ENCODE results near the gene SHB. TPM values are rescaled to one million over a fixed set of nuclear protein-coding genes. Genes with fewer than 3 reads are reported as not detected.
A peak's percentile ranks its signal among the peaks of the same experiment; 100 is the strongest.

Gene SHB
- total and polyA plus RNA-seq, 2 of the 13 experiments (the other 11 are each of a cell fraction or from before 2014, with no cell fraction given) = 19.4 to 20.7 TPM

DNA sequence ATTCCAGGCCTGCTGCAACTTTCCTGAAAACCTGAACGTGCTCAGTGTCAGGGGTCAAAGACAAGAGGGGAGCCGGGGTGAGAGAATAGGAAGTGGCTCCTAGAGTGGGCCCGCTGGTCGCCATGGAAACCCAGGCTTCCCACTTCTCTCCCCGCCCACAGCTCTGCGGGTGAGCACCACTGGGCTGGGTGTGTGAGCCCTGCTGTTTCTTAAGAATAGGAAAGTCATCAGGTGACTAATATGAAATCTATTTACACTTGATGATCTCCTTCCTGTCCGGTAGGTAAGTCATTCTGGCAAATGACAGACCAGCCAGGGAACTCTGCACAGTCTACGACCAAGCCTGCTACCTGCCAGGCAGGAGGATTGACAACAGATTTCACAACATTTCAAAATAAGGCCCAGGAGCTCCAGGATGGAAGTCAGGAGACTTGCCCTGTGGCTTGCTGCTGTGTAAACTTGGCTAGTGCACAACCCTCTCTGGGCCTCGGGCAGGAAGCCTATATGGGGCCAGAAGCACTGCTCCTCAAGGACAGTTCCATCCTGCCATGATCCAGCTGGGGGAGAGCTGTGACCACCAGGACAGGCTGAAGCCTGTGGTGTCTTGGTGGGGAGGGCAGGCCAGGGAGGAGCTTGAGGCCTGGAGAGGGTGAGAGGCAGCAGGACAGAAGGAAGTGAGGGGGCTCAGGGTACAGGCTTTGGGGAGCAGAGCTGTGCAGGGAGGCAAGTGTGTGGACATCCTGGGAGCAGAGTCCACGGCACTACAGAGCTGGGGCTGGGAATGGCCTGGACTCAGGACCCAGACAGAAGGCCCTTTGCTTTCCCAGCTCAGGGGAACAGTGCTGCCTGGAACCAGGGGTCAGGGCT, 60.6 kb downstream of the SHB start (continued):
- TF ChIP-seq SRSF9 (IDR thresholded peaks at IDR 0.05; ENCODE audit: borderline replicate concordance, insufficient read depth, low read depth, low read length, poor library complexity, severe bottlenecking) (no peak), ZNF660 (CRISPR knock-in tag; IDR thresholded peaks at IDR 0.05; ENCODE audit: borderline replicate concordance, low read depth) (no peak), NCOA5 (CRISPR knock-in tag; IDR thresholded peaks at IDR 0.05) (no peak), ZMYM3 (CRISPR knock-in tag; IDR thresholded peaks at IDR 0.05) (peak; percentile 98), TAF15 (IDR thresholded peaks at IDR 0.05; ENCODE audit: low read depth, low read length, poor library complexity, severe bottlenecking) (no peak), NRL (CRISPR knock-in tag; IDR thresholded peaks at IDR 0.05; ENCODE audit: borderline replicate concordance) (peak; percentile 93), BHLHE40 (IDR thresholded peaks at IDR 0.05; ENCODE audit: low read length) (no peak)
- TF ChIP-seq, protein P1, sequence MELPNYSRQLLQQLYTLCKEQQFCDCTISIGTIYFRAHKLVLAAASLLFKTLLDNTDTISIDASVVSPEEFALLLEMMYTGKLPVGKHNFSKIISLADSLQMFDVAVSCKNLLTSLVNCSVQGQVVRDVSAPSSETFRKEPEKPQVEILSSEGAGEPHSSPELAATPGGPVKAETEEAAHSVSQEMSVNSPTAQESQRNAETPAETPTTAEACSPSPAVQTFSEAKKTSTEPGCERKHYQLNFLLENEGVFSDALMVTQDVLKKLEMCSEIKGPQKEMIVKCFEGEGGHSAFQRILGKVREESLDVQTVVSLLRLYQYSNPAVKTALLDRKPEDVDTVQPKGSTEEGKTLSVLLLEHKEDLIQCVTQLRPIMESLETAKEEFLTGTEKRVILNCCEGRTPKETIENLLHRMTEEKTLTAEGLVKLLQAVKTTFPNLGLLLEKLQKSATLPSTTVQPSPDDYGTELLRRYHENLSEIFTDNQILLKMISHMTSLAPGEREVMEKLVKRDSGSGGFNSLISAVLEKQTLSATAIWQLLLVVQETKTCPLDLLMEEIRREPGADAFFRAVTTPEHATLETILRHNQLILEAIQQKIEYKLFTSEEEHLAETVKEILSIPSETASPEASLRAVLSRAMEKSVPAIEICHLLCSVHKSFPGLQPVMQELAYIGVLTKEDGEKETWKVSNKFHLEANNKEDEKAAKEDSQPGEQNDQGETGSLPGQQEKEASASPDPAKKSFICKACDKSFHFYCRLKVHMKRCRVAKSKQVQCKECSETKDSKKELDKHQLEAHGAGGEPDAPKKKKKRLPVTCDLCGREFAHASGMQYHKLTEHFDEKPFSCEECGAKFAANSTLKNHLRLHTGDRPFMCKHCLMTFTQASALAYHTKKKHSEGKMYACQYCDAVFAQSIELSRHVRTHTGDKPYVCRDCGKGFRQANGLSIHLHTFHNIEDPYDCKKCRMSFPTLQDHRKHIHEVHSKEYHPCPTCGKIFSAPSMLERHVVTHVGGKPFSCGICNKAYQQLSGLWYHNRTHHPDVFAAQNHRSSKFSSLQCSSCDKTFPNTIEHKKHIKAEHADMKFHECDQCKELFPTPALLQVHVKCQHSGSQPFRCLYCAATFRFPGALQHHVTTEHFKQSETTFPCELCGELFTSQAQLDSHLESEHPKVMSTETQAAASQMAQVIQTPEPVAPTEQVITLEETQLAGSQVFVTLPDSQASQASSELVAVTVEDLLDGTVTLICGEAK (IDR thresholded peaks at IDR 0.05) = no peak
- TF ChIP-seq, protein P1 (CRISPR knock-in tag; IDR thresholded peaks at IDR 0.05) = peak; percentile 48; the same call in 1 of the 2 replicates
- TF ChIP-seq, protein P2, sequence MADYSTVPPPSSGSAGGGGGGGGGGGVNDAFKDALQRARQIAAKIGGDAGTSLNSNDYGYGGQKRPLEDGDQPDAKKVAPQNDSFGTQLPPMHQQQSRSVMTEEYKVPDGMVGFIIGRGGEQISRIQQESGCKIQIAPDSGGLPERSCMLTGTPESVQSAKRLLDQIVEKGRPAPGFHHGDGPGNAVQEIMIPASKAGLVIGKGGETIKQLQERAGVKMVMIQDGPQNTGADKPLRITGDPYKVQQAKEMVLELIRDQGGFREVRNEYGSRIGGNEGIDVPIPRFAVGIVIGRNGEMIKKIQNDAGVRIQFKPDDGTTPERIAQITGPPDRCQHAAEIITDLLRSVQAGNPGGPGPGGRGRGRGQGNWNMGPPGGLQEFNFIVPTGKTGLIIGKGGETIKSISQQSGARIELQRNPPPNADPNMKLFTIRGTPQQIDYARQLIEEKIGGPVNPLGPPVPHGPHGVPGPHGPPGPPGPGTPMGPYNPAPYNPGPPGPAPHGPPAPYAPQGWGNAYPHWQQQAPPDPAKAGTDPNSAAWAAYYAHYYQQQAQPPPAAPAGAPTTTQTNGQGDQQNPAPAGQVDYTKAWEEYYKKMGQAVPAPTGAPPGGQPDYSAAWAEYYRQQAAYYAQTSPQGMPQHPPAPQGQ (CRISPR knock-in tag; IDR thresholded peaks at IDR 0.05; ENCODE audit: borderline replicate concordance) = no peak
- TF ChIP-seq, protein P3, sequence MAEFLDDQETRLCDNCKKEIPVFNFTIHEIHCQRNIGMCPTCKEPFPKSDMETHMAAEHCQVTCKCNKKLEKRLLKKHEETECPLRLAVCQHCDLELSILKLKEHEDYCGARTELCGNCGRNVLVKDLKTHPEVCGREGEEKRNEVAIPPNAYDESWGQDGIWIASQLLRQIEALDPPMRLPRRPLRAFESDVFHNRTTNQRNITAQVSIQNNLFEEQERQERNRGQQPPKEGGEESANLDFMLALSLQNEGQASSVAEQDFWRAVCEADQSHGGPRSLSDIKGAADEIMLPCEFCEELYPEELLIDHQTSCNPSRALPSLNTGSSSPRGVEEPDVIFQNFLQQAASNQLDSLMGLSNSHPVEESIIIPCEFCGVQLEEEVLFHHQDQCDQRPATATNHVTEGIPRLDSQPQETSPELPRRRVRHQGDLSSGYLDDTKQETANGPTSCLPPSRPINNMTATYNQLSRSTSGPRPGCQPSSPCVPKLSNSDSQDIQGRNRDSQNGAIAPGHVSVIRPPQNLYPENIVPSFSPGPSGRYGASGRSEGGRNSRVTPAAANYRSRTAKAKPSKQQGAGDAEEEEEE (CRISPR knock-in tag; IDR thresholded peaks at IDR 0.05; ENCODE audit: borderline replicate concordance) = no peak
- TF ChIP-seq, protein P4, sequence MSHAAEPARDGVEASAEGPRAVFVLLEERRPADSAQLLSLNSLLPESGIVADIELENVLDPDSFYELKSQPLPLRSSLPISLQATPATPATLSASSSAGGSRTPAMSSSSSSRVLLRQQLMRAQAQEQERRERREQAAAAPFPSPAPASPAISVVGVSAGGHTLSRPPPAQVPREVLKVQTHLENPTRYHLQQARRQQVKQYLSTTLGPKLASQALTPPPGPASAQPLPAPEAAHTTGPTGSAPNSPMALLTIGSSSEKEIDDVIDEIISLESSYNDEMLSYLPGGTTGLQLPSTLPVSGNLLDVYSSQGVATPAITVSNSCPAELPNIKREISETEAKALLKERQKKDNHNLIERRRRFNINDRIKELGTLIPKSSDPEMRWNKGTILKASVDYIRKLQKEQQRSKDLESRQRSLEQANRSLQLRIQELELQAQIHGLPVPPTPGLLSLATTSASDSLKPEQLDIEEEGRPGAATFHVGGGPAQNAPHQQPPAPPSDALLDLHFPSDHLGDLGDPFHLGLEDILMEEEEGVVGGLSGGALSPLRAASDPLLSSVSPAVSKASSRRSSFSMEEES (CRISPR knock-in tag; IDR thresholded peaks at IDR 0.05) = 0 out of 2 replicates have a peak, but pooled peaks have one; percentile 30

Measured in HepG2 (cell line).